HepG2 (cell line): ENCODE data around the gene ITGA2. TPM values are rescaled to one million over a fixed set of nuclear protein-coding genes. Genes with fewer than 3 reads are reported as not detected.

Source experiments
- CCAR2 ChIP-seq: fragments of 200-400 bp; formaldehyde crosslinking; optimal IDR thresholded peaks from 2 replicates; pipeline ENCODE3; 2018; ENCODE audit warnings: low read depth, mild to moderate bottlenecking, low read length, moderate library complexity
- CENPBD1 ChIP-seq: sonication (generic); formaldehyde crosslinking; IDR thresholded peaks from 2 replicates; pipeline ENCODE4 v1.8.0; 2022; ENCODE audit warnings: missing genetic modification reagents, low read depth, mild to moderate bottlenecking, borderline replicate concordance
- EP300 ChIP-seq, 3 experiments: sonication (generic) in 1 of 3; formaldehyde crosslinking in 1 of 3; IDR thresholded peaks; 2 replicates each; pipeline versions ENCODE4 v1.5.1 to v1.6.1; 2011 to 2020; ENCODE audit warnings: low read depth in 2 of 3, low read length in 2 of 3, borderline replicate concordance in 1 of 3, improper control_type of control experiment in 1 of 3, mild to moderate bottlenecking in 1 of 3, missing genetic modification reagents in 1 of 3, moderate library complexity in 1 of 3
- FOXA1 ChIP-seq, 2 experiments: fragments of 450-650 bp in 1 of 2; sonication (generic) in 1 of 2; formaldehyde crosslinking in 1 of 2; IDR thresholded peaks; 2 replicates each; pipeline versions ENCODE4 v1.4.0 to v1.6.1; 2016 to 2020; ENCODE audit warnings: missing genetic modification reagents in 1 of 2
- IRF2 ChIP-seq: IDR thresholded peaks from 2 replicates; pipeline ENCODE4 v1.6.1; 2018; ENCODE audit warnings: missing genetic modification reagents, missing compliant biosample characterization
- RFXAP ChIP-seq: sonication (generic); formaldehyde crosslinking; IDR thresholded peaks from 2 replicates; pipeline ENCODE4 v1.4.0; 2020; ENCODE audit warnings: missing genetic modification reagents, borderline replicate concordance
- SMAD9 ChIP-seq: sonication (generic); formaldehyde crosslinking; IDR thresholded peaks from 2 replicates; pipeline ENCODE4 v1.5.1; 2020; ENCODE audit warnings: mild to moderate bottlenecking, missing genetic modification reagents
- THRA ChIP-seq: sonication (generic); formaldehyde crosslinking; IDR thresholded peaks from 2 replicates; pipeline ENCODE4 v1.4.0; 2020; ENCODE audit warnings: missing genetic modification reagents, borderline replicate concordance
- TRIM24 ChIP-seq: sonication (generic); formaldehyde crosslinking; IDR thresholded peaks from 2 replicates; pipeline ENCODE4 v1.8.0; 2022; ENCODE audit warnings: mild to moderate bottlenecking, missing genetic modification reagents
- ZBTB8A ChIP-seq: sonication (generic); formaldehyde crosslinking; IDR thresholded peaks from 2 replicates; pipeline ENCODE4 v1.4.0; 2020; ENCODE audit warnings: mild to moderate bottlenecking, low read depth, missing genetic modification reagents, borderline replicate concordance
- ZC3H4 ChIP-seq: sonication (generic); formaldehyde crosslinking; IDR thresholded peaks from 2 replicates; pipeline ENCODE4 v1.4.0; 2020; ENCODE audit warnings: missing genetic modification reagents, borderline replicate concordance
- ZNF484 ChIP-seq: sonication (generic); formaldehyde crosslinking; IDR thresholded peaks from 2 replicates; pipeline ENCODE4 v1.5.1; 2020; ENCODE audit warnings: mild to moderate bottlenecking, low read depth, missing genetic modification reagents, borderline replicate concordance
- polyA plus RNA-seq, 8 experiments: library from polyadenylated mRNA; depleted of rRNA in 3 of 8; stranded (reverse) in 7 of 8; unstranded in 1 of 8; fragments of >200 nt; fragmentation: Illumina TruSeq in 4 of 8; extraction: Trizol in 4 of 8; gene quantifications; 2 replicates each; pipeline versions ENCODE4 v1.2.1 to v1.2.3, GENCODE V29; 2011 to 2016; ENCODE audit warnings: low read depth in 4 of 8, missing spikeins in 1 of 8, mixed read lengths in 1 of 8; ENCODE audit not compliant: insufficient read depth in 1 of 8
- total RNA-seq, 5 experiments: library from RNA; depleted of rRNA; stranded (reverse); fragments of >200 nt; fragmentation: Illumina TruSeq; extraction: Trizol; gene quantifications; 2 replicates each; pipeline ENCODE4 v1.2.3, GENCODE V29; 2016; ENCODE audit warnings: low read depth in 1 of 5

The ITGA2 gene
- total and polyA plus RNA-seq, 2 of the 13 experiments (the other 11 are each of a cell fraction or from before 2014, with no cell fraction given) = 15.8 to 58.3 TPM

GRCh38 chr5:53022930-53023511 is 33.9 kb downstream of the ITGA2 start (continued):
- TF ChIP-seq CCAR2 (no peak), ZBTB8A (CRISPR knock-in tag) (no peak), RFXAP (no peak), THRA (CRISPR knock-in tag) (peak; percentile 60; the same call in 1 of the 2 replicates), IRF2 (CRISPR knock-in tag) (0 out of 2 replicates have a peak, but pooled peaks have one; percentile 19), TRIM24 (no peak), ZC3H4 (no peak), EP300 (IDR thresholded peaks at IDR 0.05; ENCODE audit: low read depth in 2 of 2, low read length in 2 of 2) (peak in 1 of 2 experiments; percentile 24; a peak in 1 of 4 replicates), EP300 (CRISPR knock-in tag; IDR thresholded peaks at IDR 0.05; ENCODE audit: borderline replicate concordance) (0 out of 2 replicates have a peak, but pooled peaks have one; percentile 15), SMAD9 (CRISPR knock-in tag) (no peak), CENPBD1 (no peak), ZNF484 (CRISPR knock-in tag) (no peak), FOXA1 (IDR thresholded peaks at IDR 0.05) (no peak), FOXA1 (CRISPR knock-in tag; IDR thresholded peaks at IDR 0.05) (0 out of 2 replicates have a peak, but pooled peaks have one; percentile 18)
